Forelimb muscle (tissue), 1 donor: Measurements from ENCODE around the gene PAX8. TPM values are rescaled to one million over a fixed set of nuclear protein-coding genes. Genes with fewer than 3 reads are reported as not detected.

Experiments
- DNase-seq: peaks from one replicate; pipeline ENCODE4 v3.0.0-alpha.2; 2013; ENCODE audit warnings: low read depth
- polyA plus RNA-seq: library from polyadenylated mRNA; unstranded; fragments of 120-200 nt; gene quantifications from one replicate; pipeline ENCODE4 v1.2.1, GENCODE V29; 2013; ENCODE audit not compliant: insufficient read length

Gene PAX8
- polyA plus RNA-seq, 1 donor: 1.9 TPM

DNA sequence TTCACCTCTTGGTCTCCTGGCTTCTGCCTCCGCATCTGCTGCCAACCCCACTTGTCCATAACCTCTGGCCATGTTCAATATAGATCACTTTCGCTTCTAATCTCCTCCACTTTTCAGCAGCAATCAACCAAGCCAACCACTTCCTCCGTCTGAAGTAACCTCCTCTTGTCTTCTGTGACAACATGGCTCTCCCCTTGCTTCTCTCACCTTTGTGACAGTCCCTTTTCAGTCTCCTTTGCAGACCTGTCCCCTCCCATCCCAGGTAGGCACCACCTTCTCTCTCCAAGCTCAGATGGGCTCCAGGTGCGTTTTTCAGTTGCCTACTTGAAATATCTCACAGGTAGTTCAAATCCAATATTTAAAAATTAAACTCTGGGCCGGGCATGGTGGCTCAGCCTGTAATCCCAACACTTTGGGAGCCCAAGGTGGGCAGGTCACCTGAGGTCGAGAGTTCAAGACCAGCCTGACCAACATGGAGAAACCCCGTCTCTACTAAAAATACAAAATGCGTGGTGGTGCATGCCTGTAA, 109.7 kb downstream of the PAX8 start:
- no peak for DNase-seq

DNA sequence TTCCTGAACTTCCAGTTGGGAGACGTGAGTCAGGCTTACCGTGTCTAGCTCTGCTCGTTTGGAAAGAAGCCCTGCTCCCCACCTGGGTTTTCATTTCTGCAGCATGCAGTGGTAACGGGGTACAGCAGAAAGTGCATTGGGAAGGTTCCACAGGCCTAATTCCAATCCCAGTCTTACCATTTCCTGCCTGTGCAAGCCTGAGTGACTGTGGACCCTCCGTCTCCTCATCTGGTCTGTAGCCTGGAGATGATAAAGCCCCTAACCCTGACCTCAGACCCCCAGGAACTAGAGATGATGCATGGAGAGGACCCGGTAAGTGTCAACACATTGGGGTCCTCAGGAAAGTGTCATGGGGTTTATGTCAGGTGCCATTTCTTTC, 110.8 kb downstream of the PAX8 start:
- no peak for DNase-seq

DNA sequence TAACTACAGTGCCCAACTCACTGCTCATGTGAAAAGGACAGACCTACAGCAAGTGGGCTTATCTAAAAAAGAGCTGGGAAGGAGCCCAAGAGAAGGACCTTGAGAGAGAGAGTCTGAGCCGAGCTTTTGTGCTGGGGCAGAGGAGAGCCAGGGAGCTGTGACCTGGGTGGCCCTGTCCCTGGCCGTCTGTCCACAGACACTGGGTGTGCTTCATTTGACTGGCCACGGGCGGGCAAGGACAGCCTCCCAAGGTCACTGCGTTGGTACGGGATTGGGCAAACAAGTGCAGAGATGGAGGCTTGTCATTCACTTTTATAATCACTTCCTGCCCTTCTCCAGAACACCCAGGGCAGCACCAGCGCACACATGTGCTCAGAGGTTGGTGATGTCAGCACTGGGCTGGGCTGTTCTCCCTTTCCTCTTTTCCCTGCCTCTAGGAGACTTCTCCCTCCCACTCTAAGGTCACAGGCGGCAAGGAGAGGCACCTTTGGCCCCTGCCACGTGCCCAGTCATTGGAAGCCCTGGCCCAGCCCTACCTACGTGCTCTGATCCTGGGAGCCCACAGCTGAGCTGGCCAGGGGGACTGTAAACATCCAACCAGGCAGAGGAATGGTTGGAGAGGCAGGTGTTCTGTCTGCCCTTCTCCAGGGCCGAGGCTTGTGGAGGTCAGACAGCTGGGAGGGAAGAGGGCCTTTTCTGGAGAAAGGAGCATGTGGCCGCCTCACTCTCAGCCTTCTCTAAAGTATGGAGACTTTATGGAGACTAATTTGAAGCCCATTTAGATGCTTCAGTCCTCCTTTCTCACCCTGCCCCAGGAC, 111.4 kb downstream of the PAX8 start:
- DNase-seq: no peak

DNA sequence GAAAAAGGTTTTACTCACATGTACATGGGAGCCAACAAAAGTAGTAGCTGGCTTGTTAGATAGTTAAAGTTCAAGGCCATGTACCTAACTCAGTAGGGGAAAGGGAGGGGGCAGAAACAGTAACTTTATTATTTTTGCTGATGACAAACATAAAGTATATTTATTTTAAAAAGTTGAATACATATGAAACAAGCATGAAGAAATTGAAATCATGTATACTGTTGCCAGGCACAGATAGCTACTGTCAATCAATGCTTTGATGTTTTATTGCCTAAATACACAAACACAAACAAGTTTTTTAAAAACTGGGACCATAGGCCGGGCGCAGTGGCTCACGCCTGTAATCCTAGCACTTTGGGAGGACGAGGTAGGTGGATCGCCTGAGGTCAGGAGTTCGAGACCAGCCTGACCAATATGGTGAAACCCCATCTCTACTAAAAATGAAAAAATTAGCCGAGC, 112.5 kb downstream of the PAX8 start:
- DNase-seq: no peak

Other genes starting within 250 kb of the PAX8 start
- not detected for gene IL36B, start 226.1 kb downstream of the PAX8 start, polyA plus RNA-seq
- not detected for gene IL36RN, start 219.7 kb downstream of the PAX8 start, polyA plus RNA-seq
- not detected for gene IL1F10, start 211.0 kb downstream of the PAX8 start, polyA plus RNA-seq
- gene IL1RN, start 151.3 kb downstream of the PAX8 start, polyA plus RNA-seq: 0.49 TPM
- gene PSD4, start 105.0 kb downstream of the PAX8 start, polyA plus RNA-seq: 1.3 TPM
- gene ZNG1B, start 158.8 kb upstream of the PAX8 start, polyA plus RNA-seq: 45.3 TPM
- 1.6 TPM for gene FOXD4L1, start 219.7 kb upstream of the PAX8 start, polyA plus RNA-seq